ENCODE results near the gene TBL1XR1. TPM values are rescaled to one million over a fixed set of nuclear protein-coding genes. Genes with fewer than 3 reads are reported as not detected.

TBL1XR1 gene
- total and polyA plus RNA-seq, 2 of the 8 experiments (the other 6 are each of a cell fraction or from before 2014, with no cell fraction given) = 28.1 to 147 TPM

DNA sequence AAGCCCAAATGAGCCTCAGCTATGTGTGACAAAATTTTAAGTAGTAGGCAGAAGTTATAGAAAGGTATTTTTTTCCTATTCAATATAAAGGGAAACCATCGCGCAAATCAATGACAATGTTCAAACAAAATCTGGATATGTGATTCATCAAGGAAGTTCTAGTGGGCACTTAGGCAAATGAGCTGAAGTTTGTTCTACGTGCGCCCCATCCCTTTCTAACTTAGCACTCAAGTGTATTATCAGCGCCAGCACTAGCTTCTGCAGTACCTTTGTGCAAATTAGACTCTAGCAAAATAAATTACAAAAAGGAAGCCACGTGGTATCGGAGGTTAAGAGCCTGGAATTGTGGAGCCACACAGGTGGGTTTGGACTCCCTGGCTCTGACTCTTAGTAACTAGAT, 91.1 kb downstream of the TBL1XR1 start (continued):
- TF ChIP-seq TCF12 (IDR thresholded peaks at IDR 0.05; ENCODE audit: low read depth, low read length) = no peak

Data from H1 (cell line).